Measurements from ENCODE around the gene CTNND2. TPM values are rescaled to one million over a fixed set of nuclear protein-coding genes. Genes with fewer than 3 reads are reported as not detected.
"Not testable (repeated sequence)": the region's sequence is repeated elsewhere in the genome, so short reads cannot be mapped to it uniquely, and the experiment has no call there.

Gene CTNND2
- total and polyA plus RNA-seq, 10 of the 15 experiments (the other 5 are each of a cell fraction or from before 2014, with no cell fraction given), result 0.02 to 0.16 (median 0.04) TPM; not detected in 7

DNA sequence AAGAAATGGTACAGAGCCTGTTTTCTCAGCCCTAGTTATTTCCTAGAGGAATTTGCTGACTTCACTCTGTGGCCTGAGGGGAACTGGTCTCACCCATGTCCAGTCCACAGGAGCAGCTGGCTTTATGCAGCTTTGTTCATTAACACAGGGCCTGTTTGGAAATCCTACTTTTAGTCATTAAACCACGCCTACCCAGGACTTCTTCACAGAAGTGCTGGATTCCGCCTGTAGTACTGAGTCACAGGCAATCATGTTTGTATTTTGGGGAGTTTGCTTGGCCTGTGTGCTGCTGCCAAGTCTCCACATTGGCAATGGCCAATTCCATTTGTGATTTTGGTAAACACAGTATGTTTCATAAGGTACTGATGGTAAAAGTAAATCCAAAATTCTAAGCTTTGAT is 52.8 kb downstream of the CTNND2 start (continued):
- TF ChIP-seq, protein P1, sequence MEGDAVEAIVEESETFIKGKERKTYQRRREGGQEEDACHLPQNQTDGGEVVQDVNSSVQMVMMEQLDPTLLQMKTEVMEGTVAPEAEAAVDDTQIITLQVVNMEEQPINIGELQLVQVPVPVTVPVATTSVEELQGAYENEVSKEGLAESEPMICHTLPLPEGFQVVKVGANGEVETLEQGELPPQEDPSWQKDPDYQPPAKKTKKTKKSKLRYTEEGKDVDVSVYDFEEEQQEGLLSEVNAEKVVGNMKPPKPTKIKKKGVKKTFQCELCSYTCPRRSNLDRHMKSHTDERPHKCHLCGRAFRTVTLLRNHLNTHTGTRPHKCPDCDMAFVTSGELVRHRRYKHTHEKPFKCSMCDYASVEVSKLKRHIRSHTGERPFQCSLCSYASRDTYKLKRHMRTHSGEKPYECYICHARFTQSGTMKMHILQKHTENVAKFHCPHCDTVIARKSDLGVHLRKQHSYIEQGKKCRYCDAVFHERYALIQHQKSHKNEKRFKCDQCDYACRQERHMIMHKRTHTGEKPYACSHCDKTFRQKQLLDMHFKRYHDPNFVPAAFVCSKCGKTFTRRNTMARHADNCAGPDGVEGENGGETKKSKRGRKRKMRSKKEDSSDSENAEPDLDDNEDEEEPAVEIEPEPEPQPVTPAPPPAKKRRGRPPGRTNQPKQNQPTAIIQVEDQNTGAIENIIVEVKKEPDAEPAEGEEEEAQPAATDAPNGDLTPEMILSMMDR (IDR thresholded peaks at IDR 0.05 in 2 of 3, conservative IDR thresholded peaks at IDR 0.05 in 1 of 3; ENCODE audit: control insufficient read depth in 2 of 3, extremely low read depth in 1 of 3, insufficient read depth in 1 of 3, low read depth in 3 of 3, low read length in 3 of 3), result no peak
- TF ChIP-seq, protein P2, sequence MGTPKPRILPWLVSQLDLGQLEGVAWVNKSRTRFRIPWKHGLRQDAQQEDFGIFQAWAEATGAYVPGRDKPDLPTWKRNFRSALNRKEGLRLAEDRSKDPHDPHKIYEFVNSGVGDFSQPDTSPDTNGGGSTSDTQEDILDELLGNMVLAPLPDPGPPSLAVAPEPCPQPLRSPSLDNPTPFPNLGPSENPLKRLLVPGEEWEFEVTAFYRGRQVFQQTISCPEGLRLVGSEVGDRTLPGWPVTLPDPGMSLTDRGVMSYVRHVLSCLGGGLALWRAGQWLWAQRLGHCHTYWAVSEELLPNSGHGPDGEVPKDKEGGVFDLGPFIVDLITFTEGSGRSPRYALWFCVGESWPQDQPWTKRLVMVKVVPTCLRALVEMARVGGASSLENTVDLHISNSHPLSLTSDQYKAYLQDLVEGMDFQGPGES (IDR thresholded peaks at IDR 0.05), result no peak
- no peak for TF ChIP-seq SMARCA5 (IDR thresholded peaks at IDR 0.05)

DNA sequence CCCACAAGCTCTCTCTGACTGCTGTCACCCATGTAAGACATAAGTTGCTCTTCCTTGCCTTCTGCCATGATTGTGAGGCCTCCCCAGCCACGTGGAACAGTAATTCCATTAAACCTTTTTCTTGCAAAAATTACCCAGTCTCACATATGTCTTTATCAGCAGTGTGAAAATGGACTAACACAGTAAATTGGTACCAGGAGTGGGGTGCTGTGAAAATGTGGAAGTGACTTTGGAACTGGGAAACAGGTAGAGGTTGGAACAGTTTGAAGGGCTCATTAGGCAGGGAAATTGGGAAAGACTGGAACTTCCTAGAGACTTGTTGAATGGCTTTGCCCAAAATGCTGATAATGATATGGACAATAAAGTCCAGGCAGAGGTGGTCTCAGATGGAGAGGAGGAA is 75.7 kb downstream of the CTNND2 start:
- H3K4me1 ChIP-seq (ENCODE audit: control insufficient read depth, insufficient read depth, low read length); SMC1A ChIA-PET (ENCODE audit: uncharacterized antibody, unreplicated experiment); CTCF ChIA-PET; H4K20me1 ChIP-seq (ENCODE audit: control insufficient read depth, insufficient read depth); RAD21 ChIA-PET (ENCODE audit: unreplicated experiment); H3K4me3 ChIP-seq; H3K36me3 ChIP-seq (ENCODE audit: control insufficient read depth in 2 of 2, insufficient read depth in 2 of 2, low read length in 1 of 2); H3K27me3 ChIP-seq (replicated peaks in 1 of 2; ENCODE audit: control insufficient read depth in 2 of 2, insufficient read depth in 2 of 2, low read length in 1 of 2); H3K79me2 ChIP-seq (ENCODE audit: control insufficient read depth, insufficient read depth, low read length); H2AFZ ChIP-seq (ENCODE audit: control insufficient read depth, low read depth, low read length); H3K9me3 ChIP-seq (replicated peaks; ENCODE audit: control insufficient read depth, insufficient read depth, low read length); ATAC-seq; BruUV-seq (replicated peaks); DNase-seq (ENCODE audit: low read depth, low spot score); H3K4me2 ChIP-seq (ENCODE audit: control insufficient read depth, insufficient read depth); FAIRE-seq; H3K9ac ChIP-seq (ENCODE audit: control insufficient read depth, insufficient read depth, low read length); H3K27ac ChIP-seq (ENCODE audit: control insufficient read depth, insufficient read depth); in situ Hi-C loops (cut with MboI); intact Hi-C loops (cut with micrococcal nuclease; ENCODE audit: unreplicated experiment); POLR2A ChIA-PET: not testable (repeated sequence)
- 0% methylated on average over 1 of the region's 1 CpG for WGBS (ENCODE audit: insufficient coverage, insufficient replicate concordance, low lambda C conversion rate, missing lambda C conversion rate)

All from GM12878 (cell line).